Testis (tissue), 3 donors: ENCODE measurements around the gene PIGL. TPM values are rescaled to one million over a fixed set of nuclear protein-coding genes. Genes with fewer than 3 reads are reported as not detected.
A peak's percentile ranks its signal among the peaks of the same experiment; 100 is the strongest.

Source experiments
- DNase-seq: peaks from one replicate; pipeline ENCODE4 v3.0.0-alpha.2; 2019
- H3K27ac ChIP-seq, 2 donors: fragments of 200-600 bp; sonication (generic); one replicate each; pipeline ENCODE4 v1.5.1; 2019
- H3K27me3 ChIP-seq: fragments of 200-600 bp; sonication (generic); one replicate; pipeline ENCODE4 v1.5.1; 2019
- H3K36me3 ChIP-seq: fragments of 200-600 bp; sonication (generic); one replicate; pipeline ENCODE4 v1.5.1; 2017; ENCODE audit warnings: low read depth; ENCODE audit errors: missing control alignments
- H3K4me1 ChIP-seq: fragments of 200-600 bp; sonication (generic); one replicate; pipeline ENCODE4 v1.5.1; 2019
- H3K4me3 ChIP-seq, 2 donors: fragments of 200-600 bp; sonication (generic); one replicate each; pipeline ENCODE4 v1.5.1; 2017 to 2019
- H3K9me3 ChIP-seq: fragments of 200-600 bp; sonication (generic); one replicate; pipeline ENCODE4 v1.5.1; 2017
- CTCF ChIP-seq, 3 experiments: fragments of 450-650 bp in 2 of 3; fragments of 200-600 bp in 1 of 3; sonication (generic) in 1 of 3; IDR thresholded peaks; one replicate each; pipeline ENCODE4 v1.5.1; 2016 to 2019; ENCODE audit warnings: antibody characterized with exemption in 3 of 3, mild to moderate bottlenecking in 2 of 3, moderate library complexity in 1 of 3
- POLR2A ChIP-seq: fragments of 450-650 bp; IDR thresholded peaks from one replicate; pipeline ENCODE4 v1.6.1; 2017; ENCODE audit warnings: antibody characterized with exemption, mild to moderate bottlenecking, moderate library complexity
- WGBS, 2 donors: methylation state at CpG; one replicate each; pipeline ENCODE4 v1.1.5; 2018; 5-methylcytosine and 5-hydroxymethylcytosine counted together
- intact Hi-C: fragments of 100-400 bp; cut with DNase I; formaldehyde crosslinking; loops from one replicate; pipeline ENCODE4 v1.15.1; 2023; ENCODE audit warnings: low total_unique reads
- polyA plus RNA-seq: library from polyadenylated mRNA; stranded (reverse); fragments of 350-450 nt; fragmentation: Illumina TruSeq; extraction: RNeasy Lipid Tissue Mini Kit (QIAGEN cat#74804); gene quantifications from one replicate; pipeline ENCODE4 v1.2.3, GENCODE V29; 2014; ENCODE audit warnings: low read depth, low replicate concordance; ENCODE audit not compliant: insufficient read depth
- total RNA-seq, 2 donors: library from RNA; depleted of rRNA; stranded (reverse); fragments of >200 nt; gene quantifications; one replicate each; pipeline ENCODE4 v1.2.3, GENCODE V29; 2016

PIGL gene
- total and polyA plus RNA-seq, 3 donors from 2014 or later: 31.3 to 93.9 (median 74.1) TPM

GRCh38 chr17:16346721-16347271 is 129.8 kb downstream of the PIGL start:
- intact Hi-C loops: no loop called here
- Histone ChIP-seq H3K27ac (no peak overlapping the region), H3K4me3 (no peak overlapping the region), H3K27me3 (no peaks in the 10 kb centered on the region), H3K4me1 (peaks cover 2% of the 10 kb centered on the region), H3K36me3 (no peaks in the 10 kb centered on the region), H3K9me3 (no peaks in the 10 kb centered on the region)
- 86 to 90% methylated on average over 6 of the region's 6 CpGs for WGBS, 2 donors
- TF ChIP-seq POLR2A (no peak), CTCF (IDR thresholded peaks at IDR 0.05) (no peak)
- DNase-seq: no peak

- H3K4me1 ChIP-seq: peaks cover 4% of the 10 kb centered on the region
- H3K27ac ChIP-seq: peak overlapping the region in 1 of 2 donors; percentile 50
- 80 to 83% methylated on average over 4 to 6 of the region's 6 CpGs for whole genome bisulfite sequencing, 2 donors
- TF ChIP-seq CTCF (IDR thresholded peaks at IDR 0.05) (no peak), POLR2A (no peak)
- no peaks in the 10 kb centered on the region for H3K9me3 ChIP-seq
- H3K27me3 ChIP-seq: no peaks in the 10 kb centered on the region
- H3K36me3 ChIP-seq: no peaks in the 10 kb centered on the region
- intact Hi-C loops: no loop called here
- no peak for DNase-seq
- H3K4me3 ChIP-seq: no peak overlapping the region
Measured at GRCh38 chr17:16348586-16348985, 131.6 kb downstream of the PIGL start.

GRCh38 chr17:16349431-16349830 is 132.4 kb downstream of the PIGL start:
- no peak for DNase-seq
- 93 to 100% methylated on average over 5 of the region's 5 CpGs for WGBS, 2 donors
- H3K9me3 ChIP-seq: no peaks in the 10 kb centered on the region
- intact Hi-C loops: no loop called here
- no peak overlapping the region for H3K4me3 ChIP-seq
- H3K27ac ChIP-seq: peak overlapping the region in 1 of 2 donors; percentile 50
- H3K36me3 ChIP-seq: no peaks in the 10 kb centered on the region
- no peaks in the 10 kb centered on the region for H3K27me3 ChIP-seq
- TF ChIP-seq CTCF (IDR thresholded peaks at IDR 0.05): no peak
- TF ChIP-seq POLR2A: no peak
- H3K4me1 ChIP-seq: peaks cover 4% of the 10 kb centered on the region

- WGBS, 2 donors: 23 to 30% methylated on average over 10 of the region's 10 CpGs
- intact Hi-C loops: no loop called here
- peak overlapping the region; percentile 76 to 78 for H3K4me3 ChIP-seq
- peak overlapping the region in 1 of 2 donors; percentile 82 for H3K27ac ChIP-seq
- H3K27me3 ChIP-seq: no peaks in the 10 kb centered on the region
- TF ChIP-seq POLR2A (no peak), CTCF (IDR thresholded peaks at IDR 0.05) (no peak)
- peaks cover 4% of the 10 kb centered on the region for H3K4me1 ChIP-seq
- no peaks in the 10 kb centered on the region for H3K9me3 ChIP-seq
- DNase-seq: no peak
- H3K36me3 ChIP-seq: no peaks in the 10 kb centered on the region
Measured at GRCh38 chr17:16351831-16352230, 134.8 kb downstream of the PIGL start.

GRCh38 chr17:16352303-16352666 is 135.3 kb downstream of the PIGL start:
- DNase-seq: peak; percentile 64
- H3K27me3 ChIP-seq: no peaks in the 10 kb centered on the region
- peak overlapping the region; percentile 76 to 78 for H3K4me3 ChIP-seq
- peak overlapping the region; percentile 82 to 83 for H3K27ac ChIP-seq
- H3K4me1 ChIP-seq: peaks cover 4% of the 10 kb centered on the region
- H3K9me3 ChIP-seq: no peaks in the 10 kb centered on the region
- 1 to 3% methylated on average over 25 of the region's 25 CpGs for WGBS, 2 donors
- H3K36me3 ChIP-seq: no peaks in the 10 kb centered on the region
- intact Hi-C loops: no loop called here
- TF ChIP-seq CTCF (IDR thresholded peaks at IDR 0.05) (no peak), POLR2A (no peak)
